Nucleus accumbens (tissue), 56 donors: ENCODE data around the gene LASP1NB.
"Not testable (repeated sequence)": the region's sequence is repeated elsewhere in the genome, so short reads cannot be mapped to it uniquely, and the experiment has no call there.

Experiments used
- DNase-seq, 56 donors: peaks; one replicate each; lab custom pipeline; 2025; lab: John Stamatoyannopoulos, UW

The LASP1NB gene

GRCh38 chr17:38947189-38947588, 21.8 kb downstream of the LASP1NB start:
- no peak for DNase-seq

DNA sequence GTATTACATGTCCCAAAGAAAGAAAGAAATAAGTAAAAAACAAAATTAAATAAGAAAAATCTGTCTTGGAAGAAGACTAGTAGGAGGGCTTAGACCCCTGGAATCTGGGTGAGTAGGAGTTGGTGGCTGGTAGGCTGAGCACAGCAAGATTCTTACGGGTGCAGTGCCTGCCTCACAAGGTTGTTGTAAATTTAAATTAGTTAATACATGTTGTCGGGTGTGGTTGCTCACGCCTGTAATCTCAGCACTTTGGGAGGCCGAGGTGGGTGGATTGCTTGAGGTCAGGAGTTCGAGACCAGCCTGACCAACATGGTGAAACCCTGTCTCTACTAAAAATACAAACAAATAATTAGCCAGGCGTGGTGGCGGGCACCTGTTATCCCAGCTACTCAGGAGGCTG, 28.4 kb downstream of the LASP1NB start:
- DNase-seq: not testable (repeated sequence)

GRCh38 chr17:38958326-38958725, 32.9 kb downstream of the LASP1NB start:
- DNase-seq: no peak

DNA sequence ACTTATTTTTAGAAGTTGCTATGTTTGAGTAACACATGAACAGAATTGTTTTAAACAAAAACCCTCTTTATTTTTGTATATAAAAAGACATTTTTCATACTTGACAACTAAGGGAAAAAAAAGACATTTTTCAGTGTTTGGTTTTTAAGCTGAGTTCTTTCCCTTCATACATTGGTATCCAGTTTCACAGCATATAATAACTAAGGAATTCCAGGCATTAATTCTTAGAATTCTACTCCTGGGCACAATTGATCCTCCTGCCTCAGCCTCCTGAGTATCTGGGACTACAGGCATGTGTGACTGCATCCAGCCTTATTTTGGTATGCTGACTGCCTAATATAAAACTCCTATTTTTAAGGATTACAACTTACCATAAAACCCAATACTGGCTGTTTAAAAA, 33.3 kb downstream of the LASP1NB start:
- DNase-seq: no peak

DNA sequence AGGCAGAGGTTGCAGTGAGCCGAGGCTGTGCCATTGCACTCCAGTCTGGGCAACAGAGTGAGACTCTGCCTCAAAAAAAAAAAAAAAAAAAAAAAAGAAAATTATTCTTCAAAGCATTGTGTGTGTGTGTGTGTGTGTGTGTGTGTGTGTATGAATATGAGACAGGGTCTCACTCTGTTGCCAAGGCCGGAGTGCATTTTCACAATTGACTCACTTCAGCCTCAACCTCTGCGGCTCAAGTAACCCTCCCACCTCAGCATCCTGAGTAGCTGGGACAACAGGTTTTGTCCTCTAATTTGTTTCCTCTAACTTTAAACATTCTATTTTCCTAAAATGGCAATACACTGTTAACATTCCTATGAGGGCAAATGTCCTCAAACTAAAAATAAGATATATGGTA, 34.1 kb downstream of the LASP1NB start:
- no peak for DNase-seq

DNA sequence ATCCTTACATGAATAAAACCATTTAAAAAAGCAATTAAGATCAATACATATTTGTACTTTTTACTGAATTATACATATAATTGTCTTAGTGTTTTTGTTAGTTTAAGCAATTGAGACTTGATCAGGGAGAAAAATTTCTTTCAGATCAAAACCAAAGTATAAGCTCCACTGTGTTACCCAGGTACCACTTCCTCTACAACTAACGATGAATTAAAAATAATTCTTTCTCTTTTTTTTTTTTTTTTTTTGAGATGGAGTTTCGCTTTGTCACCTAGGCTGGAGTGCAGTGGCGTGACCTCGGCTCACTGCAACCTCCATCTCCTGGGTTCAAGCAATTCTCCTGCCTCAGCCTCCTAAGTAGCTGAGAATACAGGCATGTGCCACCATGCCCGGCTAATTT, 35.0 kb downstream of the LASP1NB start:
- DNase-seq: no peak

DNA sequence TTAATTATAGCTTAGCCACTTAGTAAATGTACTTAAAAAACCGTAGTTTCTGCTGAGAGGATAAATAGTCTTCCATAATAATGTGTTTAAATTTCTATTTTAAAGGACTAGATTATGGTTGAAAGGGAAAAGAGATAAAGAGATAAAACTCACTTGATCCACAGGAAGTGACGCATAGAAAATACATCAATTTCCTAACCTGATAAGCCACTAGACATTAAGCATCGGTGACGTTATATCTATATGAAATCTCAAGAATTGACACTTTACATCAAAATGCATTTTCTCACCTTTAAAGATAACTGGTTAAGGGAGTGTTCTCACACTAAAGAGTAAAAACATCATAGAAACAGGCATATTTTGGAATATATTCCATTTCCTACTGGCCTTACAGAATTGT, 36.0 kb downstream of the LASP1NB start:
- DNase-seq: no peak

DNA sequence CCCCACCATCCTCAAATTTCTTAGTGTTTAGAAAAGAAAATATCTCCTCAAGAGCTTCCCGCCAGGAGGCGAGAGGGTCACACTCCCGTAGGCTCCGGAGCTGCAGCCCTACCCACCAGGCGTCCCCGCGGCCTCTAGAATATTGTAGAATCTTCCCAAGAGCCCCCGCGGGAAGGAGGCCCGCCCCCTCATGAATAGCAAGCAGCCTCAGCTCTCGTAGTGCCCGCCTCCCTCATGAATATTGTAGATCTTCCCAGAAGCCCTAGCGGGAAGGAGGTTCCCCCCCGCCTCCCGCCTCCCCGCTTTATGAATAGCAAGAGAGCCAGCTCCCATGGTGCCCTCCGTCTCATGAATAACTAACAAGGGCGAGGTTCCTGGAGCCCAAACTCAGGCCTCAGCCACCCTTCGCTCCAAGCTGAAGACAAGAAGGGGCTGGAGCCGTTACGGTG, 41.9 kb downstream of the LASP1NB start, which contains the start of gene FBXO47:
Gene FBXO47 (minus strand): TSS at position 114 of the 449 bp plus-strand sequence. CDS start 4,378 bp downstream, outside the sequence.
- peak; percentile 19 to 94 (median 79) for DNase-seq

DNA sequence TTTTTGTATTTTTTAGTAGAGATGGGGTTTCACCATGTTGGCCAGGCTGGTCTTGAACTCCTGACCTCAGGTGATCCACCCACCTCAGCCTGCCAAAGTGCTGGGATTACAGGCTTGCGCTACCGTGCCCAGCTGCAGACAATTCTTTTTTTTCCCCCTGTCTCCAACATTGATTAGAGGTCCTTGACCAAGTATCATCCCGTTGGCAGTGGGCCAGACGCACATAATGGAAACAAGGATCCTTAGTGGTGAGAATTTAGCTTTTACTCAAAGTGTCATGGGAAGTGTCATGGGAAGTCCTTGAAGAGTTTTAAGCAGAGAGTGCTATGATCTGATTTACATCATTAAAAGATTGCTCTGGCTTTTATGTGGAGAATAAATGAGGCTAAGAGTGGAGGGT, 43.9 kb downstream of the LASP1NB start:
- DNase-seq: no peak

- DNase-seq: no peak
Measured at GRCh38 chr17:38970128-38970527, 44.7 kb downstream of the LASP1NB start.

- DNase-seq: no peak
Measured at GRCh38 chr17:38970804-38971203, 45.4 kb downstream of the LASP1NB start.

DNA sequence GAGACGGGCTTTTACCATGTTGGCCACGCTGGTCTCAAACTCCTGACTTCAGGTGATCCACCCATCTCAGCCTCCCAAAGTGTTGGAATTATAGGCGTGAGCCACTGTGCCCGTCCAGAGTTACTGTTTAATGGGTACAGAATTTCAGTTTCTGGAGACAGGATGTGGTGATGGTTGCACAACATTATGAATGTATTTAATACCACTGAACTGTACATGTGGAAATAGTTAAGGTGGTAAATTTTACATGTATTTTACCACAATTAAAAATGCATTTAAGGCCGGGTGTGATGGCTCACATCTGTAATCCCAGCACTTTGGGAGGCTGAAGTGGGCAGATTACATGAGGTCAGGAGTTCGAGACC, 50.8 kb downstream of the LASP1NB start:
- DNase-seq: not testable (repeated sequence)

- no peak for DNase-seq
Measured at GRCh38 chr17:38978180-38978579, 52.8 kb downstream of the LASP1NB start.
